ENCODE measurements around the gene ENTPD5.

ENTPD5 gene

DNA sequence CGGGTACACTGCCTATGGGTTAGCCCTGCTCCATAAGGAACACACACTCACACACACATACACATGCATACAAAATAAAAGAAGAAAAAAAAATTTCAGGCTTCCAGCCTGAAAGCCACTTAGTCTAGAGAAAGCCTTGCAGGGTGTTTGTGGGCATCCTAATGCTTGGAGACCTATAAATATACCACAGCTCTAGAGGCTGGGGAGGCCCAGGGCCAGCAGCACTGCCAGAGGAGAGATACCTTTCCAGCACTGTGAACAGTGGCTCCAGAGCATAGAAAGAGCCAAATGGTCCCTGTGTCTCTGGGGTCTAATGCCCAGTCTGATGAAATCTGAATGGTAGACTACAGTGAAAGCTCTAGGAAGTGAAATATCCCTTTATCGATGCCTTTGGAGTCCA lies 82.1 kb downstream of the ENTPD5 start:
- Histone ChIP-seq H3K27me3 (ENCODE audit: insufficient read depth, low read length) (no peaks in the 10 kb centered on the region), H3K36me3 (ENCODE audit: insufficient read depth, low read length) (peaks cover 23% of the 10 kb centered on the region; the same call in 1 of the 2 replicates), H3F3A (ENCODE audit: insufficient read depth, low read length) (no peaks in the 10 kb centered on the region)

DNA sequence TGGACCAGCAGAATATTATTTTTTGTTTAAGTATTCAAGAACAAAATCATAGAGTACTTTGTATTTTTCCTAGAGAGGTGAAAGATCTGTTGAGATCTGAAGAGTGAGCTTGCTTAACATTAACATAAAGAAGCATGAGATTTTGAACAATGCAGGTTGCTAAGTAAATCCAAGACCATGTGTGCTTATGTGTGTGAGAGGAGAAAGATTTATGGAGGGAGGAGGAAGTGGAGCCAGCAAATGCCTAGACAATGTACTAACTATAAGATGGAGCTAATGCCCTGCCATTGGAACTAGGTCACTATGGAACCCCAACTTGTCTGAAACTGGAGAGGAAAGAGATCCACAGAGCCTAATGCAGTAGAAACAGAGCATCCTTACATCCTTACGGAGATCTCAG lies 82.5 kb downstream of the ENTPD5 start:
- Histone ChIP-seq H3K9me2 (ENCODE audit: low read depth, low read length) (no peaks in the 10 kb centered on the region), H3K79me2 (ENCODE audit: insufficient read depth, low read length) (no peaks in the 10 kb centered on the region), H3K4me1 (ENCODE audit: insufficient read depth, low read length, severe bottlenecking) (no peaks in the 10 kb centered on the region), H3K4me2 (ENCODE audit: low read length) (no peak overlapping the region), H3K4me3 (ENCODE audit: low read depth, low read length, poor library complexity, severe bottlenecking) (no peak overlapping the region), H3K36me3 (ENCODE audit: insufficient read depth, low read length) (peaks cover 27% of the 10 kb centered on the region; the same call in 1 of the 2 replicates), H3K9ac (ENCODE audit: low read length) (no peak overlapping the region), H3K27ac (ENCODE audit: low read depth, low read length, poor library complexity, severe bottlenecking) (no peak overlapping the region), H3K9me3 (ENCODE audit: low read length) (no peaks in the 10 kb centered on the region), H3K27me3 (ENCODE audit: insufficient read depth, low read length) (no peaks in the 10 kb centered on the region), H4K20me1 (ENCODE audit: insufficient read depth, low read length) (no peaks in the 10 kb centered on the region), H3F3A (ENCODE audit: insufficient read depth, low read length) (no peaks in the 10 kb centered on the region), H2AFZ (ENCODE audit: low read length) (no peak overlapping the region)
- no peak for TF ChIP-seq EZH2 (IDR thresholded peaks at IDR 0.05; ENCODE audit: borderline replicate concordance, low read length)
- TF ChIP-seq, protein P1, sequence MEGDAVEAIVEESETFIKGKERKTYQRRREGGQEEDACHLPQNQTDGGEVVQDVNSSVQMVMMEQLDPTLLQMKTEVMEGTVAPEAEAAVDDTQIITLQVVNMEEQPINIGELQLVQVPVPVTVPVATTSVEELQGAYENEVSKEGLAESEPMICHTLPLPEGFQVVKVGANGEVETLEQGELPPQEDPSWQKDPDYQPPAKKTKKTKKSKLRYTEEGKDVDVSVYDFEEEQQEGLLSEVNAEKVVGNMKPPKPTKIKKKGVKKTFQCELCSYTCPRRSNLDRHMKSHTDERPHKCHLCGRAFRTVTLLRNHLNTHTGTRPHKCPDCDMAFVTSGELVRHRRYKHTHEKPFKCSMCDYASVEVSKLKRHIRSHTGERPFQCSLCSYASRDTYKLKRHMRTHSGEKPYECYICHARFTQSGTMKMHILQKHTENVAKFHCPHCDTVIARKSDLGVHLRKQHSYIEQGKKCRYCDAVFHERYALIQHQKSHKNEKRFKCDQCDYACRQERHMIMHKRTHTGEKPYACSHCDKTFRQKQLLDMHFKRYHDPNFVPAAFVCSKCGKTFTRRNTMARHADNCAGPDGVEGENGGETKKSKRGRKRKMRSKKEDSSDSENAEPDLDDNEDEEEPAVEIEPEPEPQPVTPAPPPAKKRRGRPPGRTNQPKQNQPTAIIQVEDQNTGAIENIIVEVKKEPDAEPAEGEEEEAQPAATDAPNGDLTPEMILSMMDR (IDR thresholded peaks at IDR 0.05; ENCODE audit: low read length): no peak

More for the DNA sequence above, 82.1 kb downstream of the ENTPD5 start:
- Histone ChIP-seq H2AFZ (ENCODE audit: low read length) (no peak overlapping the region), H3K4me3 (ENCODE audit: low read depth, low read length, poor library complexity, severe bottlenecking) (no peak overlapping the region), H3K4me1 (ENCODE audit: insufficient read depth, low read length, severe bottlenecking) (no peaks in the 10 kb centered on the region), H3K4me2 (ENCODE audit: low read length) (no peak overlapping the region), H4K20me1 (ENCODE audit: insufficient read depth, low read length) (no peaks in the 10 kb centered on the region), H3K27ac (ENCODE audit: low read depth, low read length, poor library complexity, severe bottlenecking) (no peak overlapping the region), H3K79me2 (ENCODE audit: insufficient read depth, low read length) (no peaks in the 10 kb centered on the region), H3K9me3 (ENCODE audit: low read length) (no peaks in the 10 kb centered on the region), H3K9ac (ENCODE audit: low read length) (no peak overlapping the region), H3K9me2 (ENCODE audit: low read depth, low read length) (no peaks in the 10 kb centered on the region)
- TF ChIP-seq, protein P1 (IDR thresholded peaks at IDR 0.05; ENCODE audit: low read length): no peak
- TF ChIP-seq EZH2 (IDR thresholded peaks at IDR 0.05; ENCODE audit: borderline replicate concordance, low read length): no peak

DNA sequence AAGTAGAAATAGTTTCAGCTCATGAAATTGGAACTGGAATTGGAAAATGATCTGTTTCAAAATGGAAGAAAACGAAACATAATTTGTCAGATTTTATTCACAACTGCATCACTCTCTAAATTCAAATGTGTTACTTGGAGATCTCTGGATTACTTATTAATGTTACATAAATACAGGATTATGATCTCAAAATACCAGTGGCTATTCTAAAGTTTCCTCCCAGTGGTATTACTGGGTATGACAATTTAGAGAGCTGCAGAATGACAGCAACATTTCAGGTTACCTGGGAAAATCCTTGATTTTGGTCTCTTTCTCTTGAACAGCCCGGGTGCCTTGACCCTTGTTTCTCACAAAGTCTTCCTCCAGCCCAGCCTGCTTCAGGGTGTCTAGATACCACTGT lies 83.4 kb downstream of the ENTPD5 start:
- no peak overlapping the region for H3K4me3 ChIP-seq (ENCODE audit: low read depth, low read length, poor library complexity, severe bottlenecking)

More for the DNA sequence above, 83.4 kb downstream of the ENTPD5 start:
- no peaks in the 10 kb centered on the region for H4K20me1 ChIP-seq (ENCODE audit: insufficient read depth, low read length)
- H3K9me3 ChIP-seq (ENCODE audit: low read length): no peaks in the 10 kb centered on the region
- H3K4me2 ChIP-seq (ENCODE audit: low read length): no peak overlapping the region
- no peaks in the 10 kb centered on the region for H3K27me3 ChIP-seq (ENCODE audit: insufficient read depth, low read length)
- no peak overlapping the region for H2AFZ ChIP-seq (ENCODE audit: low read length)
- no peak overlapping the region for H3K9ac ChIP-seq (ENCODE audit: low read length)
- no peaks in the 10 kb centered on the region for H3K4me1 ChIP-seq (ENCODE audit: insufficient read depth, low read length, severe bottlenecking)
- peaks cover 36% of the 10 kb centered on the region; the same call in 1 of the 2 replicates for H3K36me3 ChIP-seq (ENCODE audit: insufficient read depth, low read length)
- H3K27ac ChIP-seq (ENCODE audit: low read depth, low read length, poor library complexity, severe bottlenecking): no peak overlapping the region
- TF ChIP-seq, protein P1 (IDR thresholded peaks at IDR 0.05; ENCODE audit: low read length): peak; percentile 44
- no peak for TF ChIP-seq EZH2 (IDR thresholded peaks at IDR 0.05; ENCODE audit: borderline replicate concordance, low read length)
- H3K9me2 ChIP-seq (ENCODE audit: low read depth, low read length): no peaks in the 10 kb centered on the region
- no peaks in the 10 kb centered on the region for H3K79me2 ChIP-seq (ENCODE audit: insufficient read depth, low read length)
- H3F3A ChIP-seq (ENCODE audit: insufficient read depth, low read length): no peaks in the 10 kb centered on the region
